Inferior parietal cortex (tissue), 1 donor: ENCODE results near the gene TAF1C.

Experiments used
- DNase-seq: peaks from one replicate; pipeline ENCODE4 v3.0.0-alpha.2; 2016; ENCODE audit errors: extremely low spot score

The TAF1C gene

DNA sequence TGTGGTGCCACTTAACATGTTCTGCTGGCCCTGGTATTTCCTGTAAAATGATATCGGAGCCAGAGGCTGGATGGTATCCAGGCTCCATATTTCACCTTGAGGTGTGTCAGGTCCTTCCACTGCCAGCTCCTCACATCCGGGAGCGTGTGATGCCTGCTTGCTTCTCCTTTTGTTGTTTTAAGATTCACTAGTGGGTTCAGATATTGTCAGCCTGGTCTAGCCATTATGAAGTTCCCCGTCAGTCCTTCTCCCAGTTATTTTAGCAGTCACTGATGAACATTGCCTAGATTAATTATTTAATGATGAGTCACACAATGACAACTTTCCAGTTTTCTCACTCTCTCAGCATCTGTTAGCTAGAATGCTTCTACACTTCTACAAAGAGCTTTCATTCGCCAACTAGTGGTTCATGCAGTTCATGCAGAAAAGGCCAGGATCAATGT, 30.5 kb downstream of the TAF1C start:
- DNase-seq, result no peak

- no peak for DNase-seq
These were observed 31.1 kb downstream of the TAF1C start for GRCh38 chr16:84155771-84156170.

DNA sequence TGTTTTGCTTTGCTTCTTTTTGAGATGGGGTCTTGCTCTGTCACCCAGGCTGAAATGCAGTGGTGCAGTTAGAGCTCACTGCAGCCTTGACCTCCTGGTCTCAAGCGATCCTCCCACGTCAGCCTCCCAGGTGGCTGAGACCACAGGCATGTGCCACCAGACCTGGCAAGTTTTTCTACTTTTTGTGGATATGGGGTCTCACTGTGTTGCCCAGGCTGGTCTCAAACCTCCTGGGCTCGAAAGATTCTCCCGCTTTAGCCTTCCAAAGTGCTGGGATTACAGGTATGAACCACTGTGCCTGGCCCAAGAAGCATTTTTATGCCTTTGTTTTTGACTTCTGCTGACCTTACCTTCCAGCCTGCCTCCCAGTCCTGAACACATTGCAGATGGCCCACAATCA, 31.6 kb downstream of the TAF1C start:
- no peak for DNase-seq

DNA sequence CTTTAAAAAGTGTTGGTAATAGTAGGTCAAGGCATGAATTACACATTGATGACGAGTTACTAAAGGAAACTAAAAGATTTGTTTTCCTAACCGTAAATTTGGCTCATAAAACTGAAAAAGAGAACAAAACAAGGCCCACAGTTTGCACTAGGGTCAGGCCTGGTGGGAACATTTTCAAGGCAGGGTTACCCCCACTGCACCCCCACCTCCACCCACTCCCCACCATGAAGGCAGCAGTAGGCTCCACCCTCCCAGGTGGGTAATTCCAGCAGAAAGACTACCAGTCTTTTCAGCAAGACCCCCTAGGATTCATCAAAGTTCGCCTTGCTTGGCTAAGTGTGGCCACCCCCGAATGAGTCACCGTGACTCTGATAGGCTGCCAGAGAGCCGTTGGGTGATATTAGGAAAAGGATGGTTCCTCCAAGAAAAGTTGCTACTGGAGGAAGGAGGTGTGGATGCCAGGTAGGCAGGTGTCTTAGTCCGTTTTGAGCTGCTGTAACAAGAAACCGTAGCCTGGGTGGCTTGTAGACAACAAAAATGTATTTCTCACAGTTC, 33.1 kb downstream of the TAF1C start:
- no peak for DNase-seq

DNA sequence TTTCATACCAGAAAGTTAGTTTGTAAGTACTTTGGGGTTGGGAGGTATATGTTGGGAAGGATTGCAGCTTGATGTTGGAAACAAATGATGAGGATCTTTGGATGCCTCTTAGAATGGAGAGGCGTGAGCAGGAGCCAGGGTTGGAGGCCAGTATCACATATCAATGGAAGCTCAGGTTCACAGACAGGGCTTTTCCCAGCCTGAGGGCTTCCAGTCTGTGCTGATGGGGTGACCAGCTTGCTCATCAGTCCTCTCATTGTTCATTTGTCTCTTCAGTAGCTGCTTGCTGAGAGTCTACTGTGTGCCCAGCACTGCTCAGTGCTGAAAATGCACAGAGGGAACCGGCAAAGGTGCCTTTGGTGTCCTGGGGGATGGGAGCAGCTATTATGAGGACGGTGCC, 35.9 kb downstream of the TAF1C start:
- no peak for DNase-seq

GRCh38 chr16:84144859-84145639, 41.8 kb downstream of the TAF1C start, which contains the start of the genes DNAAF1 and HSDL1:
TSS of gene DNAAF1 (plus strand) at chr16:84145308. CDS start at chr16:84145441, 133 bp downstream.
TSS of gene HSDL1 (minus strand) at chr16:84145177. CDS start at chr16:84131321, 13,856 bp downstream.
- peak; percentile 87 for DNase-seq

DNA sequence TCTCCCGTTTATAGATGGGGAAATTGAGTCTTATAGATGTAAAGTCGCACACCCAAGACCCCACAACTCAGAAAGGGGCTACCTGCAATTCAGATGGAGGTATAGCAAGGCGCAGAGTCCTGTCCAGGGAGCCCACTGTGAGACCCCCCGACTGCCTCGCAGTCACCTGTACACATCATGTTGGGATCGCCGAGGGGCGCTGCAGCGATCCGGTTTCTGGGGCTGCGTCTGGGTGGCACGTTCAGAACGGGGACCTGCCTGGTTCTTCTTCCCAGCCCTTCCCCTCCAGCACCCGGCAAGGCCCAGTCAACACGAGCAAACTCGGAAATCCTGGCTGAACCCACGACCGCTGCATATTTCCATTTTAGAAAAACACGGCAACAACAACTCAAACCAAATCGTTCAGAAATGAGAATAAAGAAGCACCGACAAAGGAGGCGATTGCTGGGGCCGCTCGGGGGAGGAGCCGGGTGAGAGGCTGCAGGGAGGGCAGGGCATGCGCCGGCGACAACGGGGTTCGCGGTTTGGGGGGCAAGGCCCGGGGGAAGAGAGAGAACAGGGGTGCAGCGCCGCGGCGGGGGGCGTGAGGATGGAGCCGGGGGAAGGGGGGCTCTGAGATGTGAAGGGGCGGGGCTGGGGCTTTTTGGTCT, 42.5 kb downstream of the TAF1C start:
- peak; percentile 16 for DNase-seq

- no peak for DNase-seq
These were observed 43.1 kb downstream of the TAF1C start for GRCh38 chr16:84143784-84144199.

DNA sequence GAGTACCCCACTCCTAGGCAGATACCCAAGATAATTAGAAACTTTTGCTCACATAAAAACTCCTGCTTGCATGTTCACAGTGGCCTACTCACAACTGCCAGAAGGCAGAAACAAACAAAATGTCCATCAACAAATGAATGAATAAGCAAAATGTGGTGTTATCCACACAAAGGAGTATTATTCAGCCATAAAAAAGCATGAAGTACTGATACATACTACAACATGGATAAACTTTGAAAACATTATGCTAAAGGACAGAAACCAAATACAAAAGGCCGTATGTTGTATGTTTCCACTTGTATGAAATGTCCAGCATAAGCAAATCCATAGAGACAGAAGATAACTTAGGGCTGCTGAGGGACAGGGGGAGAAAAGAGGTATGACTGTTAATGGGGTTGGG, 43.8 kb downstream of the TAF1C start:
- DNase-seq, result no peak

- no peak for DNase-seq
These were observed 45.6 kb downstream of the TAF1C start for GRCh38 chr16:84141143-84141670.

GRCh38 chr16:84139628-84140258, 47.1 kb downstream of the TAF1C start:
- DNase-seq, result no peak

DNA sequence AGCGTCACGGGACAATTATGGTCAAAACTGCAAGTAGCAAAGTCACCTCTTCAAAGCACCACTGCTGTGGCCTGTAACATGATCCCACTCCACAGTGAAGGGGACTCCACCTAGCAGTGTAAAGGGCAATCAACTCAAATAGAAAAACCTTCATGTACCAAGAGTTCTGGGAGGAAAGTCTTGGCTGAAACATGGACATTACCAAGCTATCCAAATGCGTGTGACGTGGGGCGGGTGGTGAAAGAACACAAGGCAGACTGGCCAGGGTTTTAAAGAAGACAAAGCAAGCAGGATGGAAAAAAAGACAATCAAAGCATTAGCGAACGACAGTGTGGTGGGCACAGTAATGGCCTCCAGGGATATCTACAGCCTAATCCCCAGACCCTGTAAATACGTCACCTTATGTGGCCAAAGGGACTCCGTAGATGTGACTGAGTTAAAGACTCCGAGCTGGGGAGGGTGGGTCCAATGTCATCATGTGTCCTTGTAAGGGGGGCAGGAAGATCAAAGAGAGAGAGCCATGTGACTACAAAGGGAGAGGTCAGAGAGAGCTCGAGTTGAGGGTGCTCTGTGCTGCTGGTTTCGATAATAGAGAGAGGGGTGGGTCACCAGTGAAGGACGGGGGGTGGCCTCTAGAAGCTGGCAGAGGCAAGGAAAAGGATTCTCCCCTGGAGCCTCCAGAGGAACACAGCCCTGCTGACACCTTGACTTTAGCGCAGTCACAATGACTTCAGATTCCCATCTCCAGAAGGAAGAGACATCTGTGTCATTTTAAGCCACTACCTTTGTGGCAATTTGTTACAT, 47.8 kb downstream of the TAF1C start:
- DNase-seq, result no peak

DNA sequence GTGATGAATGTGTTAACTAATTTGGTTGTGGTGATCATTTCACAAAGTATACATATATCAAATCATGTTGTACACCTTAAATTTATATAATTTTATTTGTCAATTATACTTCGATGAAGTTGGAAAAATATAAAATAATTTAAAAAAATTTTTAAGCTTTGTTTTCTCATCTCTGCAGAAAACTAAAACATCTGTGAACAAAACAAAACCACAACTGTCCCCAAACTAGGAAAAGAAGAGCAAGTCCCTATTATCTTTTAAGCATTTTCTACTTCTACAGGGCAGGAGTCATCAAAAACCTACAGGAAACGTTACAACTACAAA, 48.4 kb downstream of the TAF1C start:
- DNase-seq, result no peak

DNA sequence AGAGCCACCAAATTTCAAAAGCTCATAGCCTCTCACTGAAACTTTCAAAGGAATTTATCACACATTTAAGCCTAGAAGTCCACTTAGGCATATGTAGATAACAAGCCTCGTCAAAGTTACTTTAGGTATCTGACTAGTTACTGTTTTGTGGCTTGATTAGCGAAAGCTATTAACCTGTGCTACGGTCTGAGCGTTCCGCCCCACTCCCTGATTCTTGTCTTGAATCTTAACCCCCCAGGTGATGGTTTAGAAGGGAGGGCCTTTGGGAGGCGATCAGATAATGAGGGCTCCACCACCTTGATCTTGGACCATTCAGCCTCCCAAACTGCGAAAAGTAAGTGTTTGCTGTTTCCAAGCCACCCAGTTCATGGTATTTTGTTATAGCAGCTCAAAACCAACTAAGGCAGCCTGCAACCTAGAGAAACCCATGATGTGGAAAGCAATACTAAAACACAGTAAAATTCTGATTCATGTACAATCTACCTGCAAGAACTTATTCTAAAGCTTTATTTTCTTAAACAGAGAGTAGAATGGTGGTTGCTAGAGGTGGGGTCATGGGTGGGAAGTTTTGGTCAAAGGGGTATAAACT, 49.0 kb downstream of the TAF1C start:
- DNase-seq, result no peak

- no peak for DNase-seq
These were observed 49.6 kb downstream of the TAF1C start for GRCh38 chr16:84137287-84137686.

- DNase-seq, result no peak
These were observed 50.3 kb downstream of the TAF1C start for GRCh38 chr16:84136331-84137125.

DNA sequence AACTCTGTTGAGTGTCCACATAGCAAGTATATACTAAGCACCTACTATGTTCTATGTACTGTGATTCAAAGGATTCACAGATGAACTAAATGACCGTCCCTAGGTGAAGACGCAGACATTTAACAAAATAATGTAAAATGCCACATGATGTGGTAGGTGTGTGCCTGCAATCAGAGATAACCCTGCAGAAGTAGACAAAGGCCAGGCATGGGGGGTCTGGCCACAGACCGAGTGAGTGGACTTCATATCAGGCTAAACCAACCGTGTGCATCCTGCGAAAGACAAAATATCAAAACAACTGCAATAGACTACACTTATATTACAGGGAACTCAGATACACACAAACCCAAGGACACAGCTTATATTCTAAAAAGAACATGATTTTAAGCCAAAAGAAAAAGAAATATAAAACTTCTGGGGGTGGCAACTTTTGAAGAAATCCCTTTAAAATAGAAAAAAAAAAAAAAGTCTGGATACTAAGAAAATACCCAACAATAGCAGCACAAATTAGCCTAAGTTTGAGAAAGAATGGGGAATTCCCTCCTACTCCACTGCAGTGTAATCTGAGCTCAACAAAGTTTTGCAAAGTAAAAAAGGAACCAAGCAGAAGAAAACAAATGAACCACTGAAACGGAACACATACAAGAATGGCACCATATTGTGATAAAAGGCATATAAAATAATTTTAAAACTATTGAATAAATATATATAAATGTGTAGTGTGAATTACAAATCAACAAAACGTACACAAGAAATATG, 54.2 kb downstream of the TAF1C start:
- no peak for DNase-seq

GRCh38 chr16:84131117-84131516, 55.7 kb downstream of the TAF1C start:
- DNase-seq, result no peak
